ENCODE measurements around the gene ZNF827. TPM values are rescaled to one million over a fixed set of nuclear protein-coding genes. Genes with fewer than 3 reads are reported as not detected.

Gene ZNF827
- total and polyA plus RNA-seq, 10 donors = 3.3 to 31.6 (median 16.1) TPM

DNA sequence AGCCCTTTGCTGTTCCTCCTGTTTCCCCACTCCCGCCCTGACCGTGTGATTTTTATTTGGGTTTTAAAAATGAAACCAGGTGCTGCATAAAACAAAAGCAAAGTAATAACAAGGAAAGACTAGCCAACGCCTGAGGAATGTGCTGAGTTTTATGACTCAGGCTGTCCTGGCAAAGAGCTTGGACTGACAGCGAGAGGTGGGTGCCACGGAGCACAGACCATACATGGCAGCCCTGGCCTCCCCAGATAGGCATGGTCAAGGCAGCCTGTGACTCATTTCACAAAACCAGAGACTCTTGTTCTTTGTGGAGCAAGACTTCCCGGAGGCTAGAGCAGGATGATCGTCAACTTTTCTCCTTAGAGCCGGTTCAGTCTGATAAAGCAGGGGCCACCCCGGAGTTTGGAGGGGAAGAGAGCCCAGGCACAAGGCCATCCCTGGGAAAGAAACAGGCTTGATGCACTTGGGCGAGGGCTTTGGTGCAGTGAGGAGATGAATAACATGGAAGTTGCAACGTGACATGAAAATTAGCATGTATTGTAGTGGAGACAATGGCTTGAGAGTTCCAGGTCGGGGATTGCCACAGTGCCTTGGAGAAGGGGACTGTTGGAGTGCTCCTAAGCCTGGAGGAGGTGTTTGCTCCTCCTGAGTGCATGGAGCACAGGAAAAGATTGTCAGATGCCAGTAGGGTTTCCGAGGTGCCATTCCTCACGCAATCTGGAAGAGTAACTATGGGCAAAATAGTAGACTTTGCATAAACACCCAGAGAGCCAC is 203.9 kb downstream of the ZNF827 start:
- no peaks in the 10 kb centered on the region for H3K36me3 ChIP-seq
- H3K27me3 ChIP-seq (replicated peaks in 1 of 7) = no peaks in the 10 kb centered on the region
- DNase-seq = no peak
- 63 to 86% (median 82%) methylated on average over 14 of the region's 14 CpGs for WGBS, 5 donors
- TF ChIP-seq, protein P1, sequence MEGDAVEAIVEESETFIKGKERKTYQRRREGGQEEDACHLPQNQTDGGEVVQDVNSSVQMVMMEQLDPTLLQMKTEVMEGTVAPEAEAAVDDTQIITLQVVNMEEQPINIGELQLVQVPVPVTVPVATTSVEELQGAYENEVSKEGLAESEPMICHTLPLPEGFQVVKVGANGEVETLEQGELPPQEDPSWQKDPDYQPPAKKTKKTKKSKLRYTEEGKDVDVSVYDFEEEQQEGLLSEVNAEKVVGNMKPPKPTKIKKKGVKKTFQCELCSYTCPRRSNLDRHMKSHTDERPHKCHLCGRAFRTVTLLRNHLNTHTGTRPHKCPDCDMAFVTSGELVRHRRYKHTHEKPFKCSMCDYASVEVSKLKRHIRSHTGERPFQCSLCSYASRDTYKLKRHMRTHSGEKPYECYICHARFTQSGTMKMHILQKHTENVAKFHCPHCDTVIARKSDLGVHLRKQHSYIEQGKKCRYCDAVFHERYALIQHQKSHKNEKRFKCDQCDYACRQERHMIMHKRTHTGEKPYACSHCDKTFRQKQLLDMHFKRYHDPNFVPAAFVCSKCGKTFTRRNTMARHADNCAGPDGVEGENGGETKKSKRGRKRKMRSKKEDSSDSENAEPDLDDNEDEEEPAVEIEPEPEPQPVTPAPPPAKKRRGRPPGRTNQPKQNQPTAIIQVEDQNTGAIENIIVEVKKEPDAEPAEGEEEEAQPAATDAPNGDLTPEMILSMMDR (IDR thresholded peaks at IDR 0.05 in 8 of 11, conservative IDR thresholded peaks at IDR 0.05 in 3 of 11) = no peak
- no peak for TF ChIP-seq POLR2AphosphoS5 (IDR thresholded peaks at IDR 0.05)
- TF ChIP-seq POLR2A (IDR thresholded peaks at IDR 0.05) = no peak
- no peak overlapping the region for H3K27ac ChIP-seq
- no peak overlapping the region for H3K4me3 ChIP-seq
- H3K4me1 ChIP-seq = peaks cover 0 to 28% (median 11%) of the 10 kb centered on the region in 6 donors
- no peaks in the 10 kb centered on the region for H3K9me3 ChIP-seq
- intact Hi-C loops (cut with DNase I; ENCODE audit: low total_unique reads) = no loop called here

DNA sequence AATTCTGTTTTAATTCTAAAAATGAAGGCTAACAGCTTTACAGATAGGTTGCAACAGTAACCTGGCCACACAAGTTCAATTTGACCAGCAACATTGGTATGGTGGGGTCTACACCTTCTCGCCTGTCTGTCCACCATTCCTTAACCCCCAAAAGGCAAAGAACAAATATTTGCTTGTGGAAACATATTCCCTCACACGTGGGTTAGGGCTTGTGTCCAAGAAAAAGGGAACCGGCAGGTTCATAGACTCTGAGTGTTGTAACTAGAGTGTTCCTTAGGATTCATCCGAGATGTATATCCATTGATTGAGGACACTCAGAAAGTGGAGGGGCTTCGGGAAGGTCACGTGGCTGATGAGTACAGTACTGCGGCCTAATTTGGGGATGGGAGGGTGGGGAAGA is 204.6 kb downstream of the ZNF827 start:
- H3K4me1 ChIP-seq = peaks cover 0 to 28% (median 11%) of the 10 kb centered on the region in 6 donors
- 80 to 94% (median 86%) methylated on average over 7 of the region's 7 CpGs for WGBS, 5 donors
- intact Hi-C loops (cut with DNase I; ENCODE audit: low total_unique reads) = no loop called here
- no peaks in the 10 kb centered on the region for H3K36me3 ChIP-seq
- TF ChIP-seq POLR2A (IDR thresholded peaks at IDR 0.05) (no peak), POLR2AphosphoS5 (IDR thresholded peaks at IDR 0.05) (no peak)
- TF ChIP-seq, protein P1 (IDR thresholded peaks at IDR 0.05 in 8 of 11, conservative IDR thresholded peaks at IDR 0.05 in 3 of 11) = no peak
- no peaks in the 10 kb centered on the region for H3K27me3 ChIP-seq (replicated peaks in 1 of 7)
- no peaks in the 10 kb centered on the region for H3K9me3 ChIP-seq
- peak overlapping the region in 6 of 8 donors; percentile 80 to 89 (median 86) for H3K27ac ChIP-seq
- DNase-seq = no peak
- peak overlapping the region in 1 of 8 donors; percentile 62 for H3K4me3 ChIP-seq

DNA sequence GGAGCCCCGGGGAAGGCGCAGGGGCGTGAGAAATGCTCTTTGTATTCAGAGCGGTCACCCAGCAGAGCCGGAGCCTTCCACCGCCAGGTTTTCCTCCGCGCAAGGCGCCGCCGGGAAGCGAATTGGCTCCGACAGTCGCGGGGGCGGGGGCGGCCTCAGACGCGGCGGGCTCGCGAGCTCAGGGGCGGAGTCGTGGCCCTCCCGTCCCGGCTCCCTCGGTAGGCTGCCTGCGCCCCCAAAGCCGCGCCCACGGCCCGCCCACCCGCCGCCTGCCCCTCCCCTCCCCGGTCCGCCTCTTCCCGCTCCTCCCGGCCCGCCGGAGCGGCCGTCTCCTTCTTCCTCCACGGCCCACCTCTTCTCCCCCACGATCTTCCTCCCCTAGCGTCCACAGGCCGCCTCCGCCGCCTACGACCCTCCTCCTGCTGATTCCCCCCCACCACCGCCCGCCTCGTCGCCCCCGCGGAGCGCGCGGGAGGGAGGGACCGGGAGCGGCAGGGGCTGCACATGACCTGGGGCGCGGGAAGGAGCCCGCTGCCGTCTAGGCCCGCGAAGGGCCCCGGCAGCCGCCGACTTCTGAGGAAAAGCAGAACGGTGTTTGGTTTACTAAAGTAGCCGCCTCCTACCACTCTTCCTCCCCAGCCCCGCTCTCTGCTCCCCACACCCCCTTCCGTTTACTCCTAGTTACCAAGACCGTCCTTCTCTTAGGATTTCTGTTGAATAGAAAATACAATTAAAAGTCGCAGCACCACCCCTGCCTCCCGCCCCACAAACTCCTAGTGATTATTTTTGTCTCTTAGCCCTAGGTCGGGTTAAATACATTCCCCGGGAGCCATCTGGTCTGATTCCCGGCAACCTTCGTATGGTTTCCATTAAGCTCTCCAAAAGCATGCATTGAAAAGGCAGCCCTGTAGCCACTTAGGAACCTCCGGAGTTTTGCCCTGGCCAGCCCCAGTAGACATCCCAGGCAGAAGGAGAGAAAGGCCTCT is 205.4 kb downstream of the ZNF827 start:
- Histone ChIP-seq H3K4me1 (peaks cover 0 to 28% (median 11%) of the 10 kb centered on the region in 6 donors), H3K27me3 (replicated peaks in 1 of 7) (no peaks in the 10 kb centered on the region), H3K9me3 (no peaks in the 10 kb centered on the region), H3K36me3 (no peaks in the 10 kb centered on the region), H3K27ac (peak overlapping the region; percentile 67 to 89 (median 86)), H3K4me3 (peak overlapping the region; percentile 44 to 74 (median 56))
- TF ChIP-seq, protein P1 (IDR thresholded peaks at IDR 0.05 in 8 of 11, conservative IDR thresholded peaks at IDR 0.05 in 3 of 11) = peak in 2 of 11 experiments; percentile 11 to 20
- peak; percentile 89 to 91 (median 90) for TF ChIP-seq POLR2AphosphoS5 (IDR thresholded peaks at IDR 0.05)
- peak in 1 of 3 donors; percentile 52 for TF ChIP-seq POLR2A (IDR thresholded peaks at IDR 0.05)
- intact Hi-C loops (cut with DNase I; ENCODE audit: low total_unique reads) = no loop called here
- DNase-seq = peak; percentile 94
- WGBS, 5 donors = 2 to 4% (median 3%) methylated on average over 60 to 81 of the region's 81 CpGs

Data from spleen (tissue), 11 donors.